SH-SY5Y (cell line): ENCODE measurements around the gene DAB2IP.

ENCODE experiments used
- GATA2 ChIP-seq: IDR thresholded peaks from 2 replicates; pipeline ENCODE4 v1.6.1; 2011; ENCODE audit warnings: mild to moderate bottlenecking, low read depth, low read length
- GATA3 ChIP-seq: IDR thresholded peaks from 2 replicates; pipeline ENCODE4 v1.6.1; 2011; ENCODE audit warnings: low read depth, mild to moderate bottlenecking, low read length, moderate library complexity

DNA sequence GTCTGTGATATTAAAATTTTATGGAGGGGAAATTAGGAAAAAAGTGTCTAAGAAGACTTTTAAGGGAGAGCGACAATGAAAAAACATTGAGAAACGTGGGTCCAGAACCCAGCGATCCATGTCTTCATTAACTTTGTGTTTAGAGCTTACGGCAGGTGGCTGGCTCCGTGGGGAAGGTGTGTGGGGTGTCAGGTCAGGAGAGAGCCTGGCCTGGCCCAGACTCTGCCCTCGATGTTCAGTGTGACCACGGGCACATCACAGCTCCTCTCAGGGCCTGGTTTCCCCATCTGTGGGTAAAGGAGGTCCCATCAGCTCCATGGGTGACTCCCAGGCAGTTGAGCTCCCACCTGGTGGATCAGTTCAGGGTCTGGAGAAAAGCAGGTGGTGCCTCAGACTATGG is 22.1 kb downstream of the DAB2IP start:
- TF ChIP-seq GATA3: no peak
- no peak for TF ChIP-seq GATA2
